ENCODE measurements around the gene UBE2M. TPM values are rescaled to one million over a fixed set of nuclear protein-coding genes. Genes with fewer than 3 reads are reported as not detected.

The UBE2M gene
- total RNA-seq, 1 donor from 2014 or later = 81.9 TPM

GRCh38 chr19:58548859-58549663 lies 9.3 kb downstream of the UBE2M start:
- H3K4me1 Mint-ChIP-seq (ENCODE audit: unreplicated experiment) = peaks cover 25% of the 10 kb centered on the region
- no peak for TF ChIP-seq CTCF (conservative IDR thresholded peaks at IDR 0.05)
- H3K27me3 Mint-ChIP-seq = peaks cover under 1% of the 10 kb centered on the region
- DNase-seq (ENCODE audit: extremely low spot score, unreplicated experiment) = no peak
- H3K36me3 Mint-ChIP-seq = peaks cover 36% of the 10 kb centered on the region
- no peak overlapping the region for H3K27ac Mint-ChIP-seq
- H3K9me3 Mint-ChIP-seq = no peaks in the 10 kb centered on the region
- H3K4me3 Mint-ChIP-seq = no peak overlapping the region

GRCh38 chr19:58547323-58548312 lies 10.8 kb downstream of the UBE2M start:
- DNase-seq (ENCODE audit: extremely low spot score, unreplicated experiment) = no peak
- Mint-ChIP-seq H3K36me3 (peaks cover 28% of the 10 kb centered on the region), H3K4me3 (peak overlapping the region; percentile 93), H3K27ac (no peak overlapping the region), H3K9me3 (no peaks in the 10 kb centered on the region), H3K27me3 (peaks cover 11% of the 10 kb centered on the region), H3K4me1 (ENCODE audit: unreplicated experiment) (peaks cover 23% of the 10 kb centered on the region)
- no peak for TF ChIP-seq CTCF (conservative IDR thresholded peaks at IDR 0.05)

- peak overlapping the region; percentile 93 for H3K4me3 Mint-ChIP-seq
- TF ChIP-seq CTCF (conservative IDR thresholded peaks at IDR 0.05) = no peak
- peaks cover 21% of the 10 kb centered on the region for H3K4me1 Mint-ChIP-seq (ENCODE audit: unreplicated experiment)
- peak overlapping the region; percentile 83 for H3K27ac Mint-ChIP-seq
- no peaks in the 10 kb centered on the region for H3K9me3 Mint-ChIP-seq
- no peak for DNase-seq (ENCODE audit: extremely low spot score, unreplicated experiment)
- H3K27me3 Mint-ChIP-seq = peaks cover 14% of the 10 kb centered on the region
- peaks cover 22% of the 10 kb centered on the region for H3K36me3 Mint-ChIP-seq
Observed at GRCh38 chr19:58546019-58546530, 12.3 kb downstream of the UBE2M start.

- Mint-ChIP-seq H3K36me3 (peaks cover 22% of the 10 kb centered on the region), H3K9me3 (no peaks in the 10 kb centered on the region), H3K4me3 (peak overlapping the region; percentile 93), H3K27ac (peak overlapping the region; percentile 83), H3K27me3 (peaks cover 14% of the 10 kb centered on the region), H3K4me1 (ENCODE audit: unreplicated experiment) (peaks cover 21% of the 10 kb centered on the region)
- TF ChIP-seq CTCF (conservative IDR thresholded peaks at IDR 0.05) = no peak
- no peak for DNase-seq (ENCODE audit: extremely low spot score, unreplicated experiment)
Observed at GRCh38 chr19:58545286-58546018, 13.0 kb downstream of the UBE2M start.
